ENCODE data around the gene FOXD2. TPM values are rescaled to one million over a fixed set of nuclear protein-coding genes. Genes with fewer than 3 reads are reported as not detected.

FOXD2 gene
- total and polyA plus RNA-seq, 8 donors: 0.02 to 0.19 (median 0.07) TPM

GRCh38 chr1:47459253-47459788, 21.5 kb downstream of the FOXD2 start:
- Histone ChIP-seq H3K4me1 (no peaks in the 10 kb centered on the region), H3K4me3 (no peak overlapping the region), H3K27ac (no peak overlapping the region), H3K36me3 (no peaks in the 10 kb centered on the region), H3K27me3 (peaks cover 0 to 11% (median 0%) of the 10 kb centered on the region in 4 donors), H3K9me3 (no peaks in the 10 kb centered on the region)
- DNase-seq: no peak
- WGBS, 2 donors: 31 to 33% methylated on average over 11 of the region's 11 CpGs
- no peak for FAIRE-seq
- ATAC-seq: no peak
- no peak for TF ChIP-seq CTCF (IDR thresholded peaks at IDR 0.05)
- intact Hi-C loops (cut with DNase I): loop anchor here in 1 of 3 donors (10.0 kb wide), 1 partner anchor 105 kb away; no protein-coding TSS in a partner anchor

GRCh38 chr1:47460040-47460439, 22.2 kb downstream of the FOXD2 start:
- DNase-seq (no peak), FAIRE-seq (no peak), ATAC-seq (no peak)
- no peaks in the 10 kb centered on the region for H3K36me3 ChIP-seq
- WGBS, 2 donors: 12 to 16% methylated on average over 5 of the region's 5 CpGs
- H3K4me3 ChIP-seq: no peak overlapping the region
- peaks cover 0 to 11% (median 0%) of the 10 kb centered on the region in 4 donors for H3K27me3 ChIP-seq
- no peaks in the 10 kb centered on the region for H3K9me3 ChIP-seq
- intact Hi-C loops (cut with DNase I): no loop called here
- no peak for TF ChIP-seq CTCF (IDR thresholded peaks at IDR 0.05)
- peaks cover 0 to 2% (median under 1%) of the 10 kb centered on the region in 3 donors for H3K4me1 ChIP-seq
- H3K27ac ChIP-seq: no peak overlapping the region

- no peak for TF ChIP-seq CTCF (IDR thresholded peaks at IDR 0.05)
- Histone ChIP-seq H3K4me1 (peaks cover 0 to 5% (median 4%) of the 10 kb centered on the region in 3 donors), H3K36me3 (no peaks in the 10 kb centered on the region), H3K27ac (no peak overlapping the region), H3K4me3 (no peak overlapping the region), H3K9me3 (no peaks in the 10 kb centered on the region), H3K27me3 (peaks cover 0 to 11% (median 0%) of the 10 kb centered on the region in 4 donors)
- no peak for DNase-seq
- ATAC-seq: no peak
- intact Hi-C loops (cut with DNase I): no loop called here
- no peak for FAIRE-seq
Observed at GRCh38 chr1:47460456-47460855, 22.6 kb downstream of the FOXD2 start.

- Histone ChIP-seq H3K9me3 (no peaks in the 10 kb centered on the region), H3K4me1 (peaks cover 0 to 8% (median 4%) of the 10 kb centered on the region in 3 donors), H3K36me3 (no peaks in the 10 kb centered on the region), H3K4me3 (no peak overlapping the region), H3K27ac (no peak overlapping the region), H3K27me3 (no peaks in the 10 kb centered on the region)
- FAIRE-seq (no peak), DNase-seq (peak in 3 of 6 donors; percentile 22 to 27 (median 26)), ATAC-seq (peak; percentile 55 to 93 (median 76))
- WGBS, 2 donors: 11 to 16% methylated on average over 3 of the region's 3 CpGs
- intact Hi-C loops (cut with DNase I): no loop called here
- TF ChIP-seq CTCF (IDR thresholded peaks at IDR 0.05): no peak
Observed at GRCh38 chr1:47465605-47466004, 27.8 kb downstream of the FOXD2 start.

- Histone ChIP-seq H3K4me3 (no peak overlapping the region), H3K9me3 (no peaks in the 10 kb centered on the region), H3K27me3 (no peaks in the 10 kb centered on the region), H3K4me1 (peaks cover 0 to 8% (median 4%) of the 10 kb centered on the region in 3 donors), H3K27ac (no peak overlapping the region), H3K36me3 (no peaks in the 10 kb centered on the region)
- WGBS, 2 donors: 68 to 70% methylated on average over 4 of the region's 4 CpGs
- ATAC-seq: no peak
- no peak for DNase-seq
- intact Hi-C loops (cut with DNase I): no loop called here
- no peak for TF ChIP-seq CTCF (IDR thresholded peaks at IDR 0.05)
- FAIRE-seq: no peak
Observed at GRCh38 chr1:47468709-47469389, 31.0 kb downstream of the FOXD2 start.
